Esophagus muscularis mucosa (tissue), 3 donors: ENCODE data around the gene S100A7A.
"Not testable (repeated sequence)": the region's sequence is repeated elsewhere in the genome, so short reads cannot be mapped to it uniquely, and the experiment has no call there.

Source experiments
- EP300 ChIP-seq: sonication (generic); formaldehyde crosslinking; IDR thresholded peaks from one replicate; pipeline ENCODE4 v1.6.1; 2017; ENCODE audit warnings: antibody characterized with exemption
- TF ChIP-seq, protein P1 (sequence below), 3 experiments: fragments of 200-600 bp in 2 of 3; fragments of 450-650 bp in 1 of 3; sonication (generic) in 2 of 3; IDR thresholded peaks; one replicate each; pipeline ENCODE4 v1.5.1; 2017 to 2019; ENCODE audit warnings: antibody characterized with exemption in 3 of 3, mild to moderate bottlenecking in 2 of 3, moderate library complexity in 1 of 3

DNA sequence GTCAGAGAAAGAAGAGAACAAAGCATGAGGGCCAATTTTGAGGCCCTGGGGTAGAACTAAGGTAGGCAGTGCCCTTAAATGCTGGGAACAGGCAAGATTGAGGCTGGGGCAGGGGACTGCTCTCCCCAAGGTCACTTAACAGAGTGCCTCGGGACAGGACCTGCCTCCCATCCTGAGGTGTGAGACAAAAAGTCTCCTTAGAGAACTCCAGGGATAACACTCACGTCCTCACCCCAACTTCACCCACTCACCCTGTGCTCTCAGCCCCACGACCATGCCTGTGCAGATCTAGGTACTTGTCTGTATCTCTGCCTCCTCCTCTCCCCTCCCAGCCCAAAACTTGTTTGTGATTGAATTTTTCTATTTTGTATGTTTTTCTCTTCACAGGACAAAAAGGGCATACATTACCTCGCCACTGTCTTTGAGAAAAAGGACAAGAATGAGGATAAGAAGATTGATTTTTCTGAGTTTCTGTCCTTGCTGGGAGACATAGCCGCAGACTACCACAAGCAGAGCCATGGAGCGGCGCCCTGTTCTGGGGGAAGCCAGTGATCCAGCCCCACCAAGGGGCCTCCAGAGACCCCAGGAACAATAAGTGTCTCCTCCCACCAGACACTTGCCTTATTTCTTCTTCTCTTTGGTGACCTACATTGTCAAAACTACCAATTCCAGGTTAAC lies 2.6 kb downstream of the S100A7A start:
- TF ChIP-seq, protein P1, sequence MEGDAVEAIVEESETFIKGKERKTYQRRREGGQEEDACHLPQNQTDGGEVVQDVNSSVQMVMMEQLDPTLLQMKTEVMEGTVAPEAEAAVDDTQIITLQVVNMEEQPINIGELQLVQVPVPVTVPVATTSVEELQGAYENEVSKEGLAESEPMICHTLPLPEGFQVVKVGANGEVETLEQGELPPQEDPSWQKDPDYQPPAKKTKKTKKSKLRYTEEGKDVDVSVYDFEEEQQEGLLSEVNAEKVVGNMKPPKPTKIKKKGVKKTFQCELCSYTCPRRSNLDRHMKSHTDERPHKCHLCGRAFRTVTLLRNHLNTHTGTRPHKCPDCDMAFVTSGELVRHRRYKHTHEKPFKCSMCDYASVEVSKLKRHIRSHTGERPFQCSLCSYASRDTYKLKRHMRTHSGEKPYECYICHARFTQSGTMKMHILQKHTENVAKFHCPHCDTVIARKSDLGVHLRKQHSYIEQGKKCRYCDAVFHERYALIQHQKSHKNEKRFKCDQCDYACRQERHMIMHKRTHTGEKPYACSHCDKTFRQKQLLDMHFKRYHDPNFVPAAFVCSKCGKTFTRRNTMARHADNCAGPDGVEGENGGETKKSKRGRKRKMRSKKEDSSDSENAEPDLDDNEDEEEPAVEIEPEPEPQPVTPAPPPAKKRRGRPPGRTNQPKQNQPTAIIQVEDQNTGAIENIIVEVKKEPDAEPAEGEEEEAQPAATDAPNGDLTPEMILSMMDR (IDR thresholded peaks at IDR 0.05): not testable (repeated sequence)
- TF ChIP-seq EP300: not testable (repeated sequence)
